Measurements from ENCODE around the gene ZBTB4. TPM values are rescaled to one million over a fixed set of nuclear protein-coding genes. Genes with fewer than 3 reads are reported as not detected.

ZBTB4 gene
- total RNA-seq, 1 experiment from 2014 or later: 17.7 TPM

- Histone ChIP-seq H3K9me3 (ENCODE audit: low read depth, low read length, poor library complexity, severe bottlenecking) (no peaks in the 10 kb centered on the region), H3K27ac (ENCODE audit: low read depth, low read length, poor library complexity, severe bottlenecking) (no peak overlapping the region), H3K27me3 (replicated peaks; ENCODE audit: insufficient read depth, low read depth, low read length, poor library complexity) (no peaks in the 10 kb centered on the region), H3K4me1 (ENCODE audit: insufficient read depth, low read length, poor library complexity, severe bottlenecking) (no peaks in the 10 kb centered on the region), H3K4me3 (ENCODE audit: low read depth, low read length, poor library complexity, severe bottlenecking) (no peak overlapping the region), H3K36me3 (ENCODE audit: insufficient read depth, low read length, poor library complexity, severe bottlenecking) (peaks cover 7% of the 10 kb centered on the region)
- TF ChIP-seq CTCF (conservative IDR thresholded peaks at IDR 0.05; ENCODE audit: low read depth, low read length) (no peak), EZH2 (IDR thresholded peaks at IDR 0.05; ENCODE audit: borderline replicate concordance, low read depth, low read length, poor library complexity, severe bottlenecking) (no peak)
- no TSS peak for BruUV-seq (replicated peaks)
- intact Hi-C loops (cut with micrococcal nuclease; ENCODE audit: unreplicated experiment): no loop called here
- ChIA-PET POLR2A (ENCODE audit: low non-redundant PET) (no interaction called here), CTCF (interaction anchor here (0.6 kb wide), 1 partner anchor 252 kb away, joined by 3 read pairs; no protein-coding TSS in a partner anchor)
- no peak for DNase-seq (ENCODE audit: low spot score)
Observed at GRCh38 chr17:7417056-7417655, 62.3 kb downstream of the ZBTB4 start.

DNA sequence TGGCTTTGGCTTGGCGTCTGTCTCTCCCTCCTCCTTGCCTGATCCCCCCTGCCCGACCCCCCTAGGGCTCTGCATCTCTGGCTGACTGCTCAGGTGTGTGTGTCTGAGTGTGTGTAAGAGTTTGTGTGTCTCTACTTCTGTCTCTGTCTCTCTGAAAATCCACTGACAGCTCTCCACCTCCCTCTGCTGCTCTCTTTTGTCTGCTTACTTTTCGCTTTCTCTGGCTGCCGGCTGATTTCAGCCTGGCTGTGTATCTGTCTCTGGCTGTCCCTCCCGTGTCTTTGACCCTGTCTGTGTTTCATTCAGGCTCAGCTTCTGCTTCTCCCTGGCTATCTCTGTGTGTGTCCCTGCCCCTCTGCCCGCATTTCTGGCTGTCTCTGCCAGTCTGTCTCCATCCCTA, 63.1 kb downstream of the ZBTB4 start:
- ChIA-PET CTCF (interaction anchor here (0.6 kb wide), 1 partner anchor 253 kb away, joined by 3 read pairs; no protein-coding TSS in a partner anchor), POLR2A (ENCODE audit: low non-redundant PET) (no interaction called here)
- Histone ChIP-seq H3K4me3 (ENCODE audit: low read depth, low read length, poor library complexity, severe bottlenecking) (no peak overlapping the region), H3K27ac (ENCODE audit: low read depth, low read length, poor library complexity, severe bottlenecking) (no peak overlapping the region), H3K36me3 (ENCODE audit: insufficient read depth, low read length, poor library complexity, severe bottlenecking) (peaks cover 8% of the 10 kb centered on the region), H3K27me3 (replicated peaks; ENCODE audit: insufficient read depth, low read depth, low read length, poor library complexity) (no peaks in the 10 kb centered on the region), H3K4me1 (ENCODE audit: insufficient read depth, low read length, poor library complexity, severe bottlenecking) (no peaks in the 10 kb centered on the region), H3K9me3 (ENCODE audit: low read depth, low read length, poor library complexity, severe bottlenecking) (no peaks in the 10 kb centered on the region)
- TF ChIP-seq CTCF (conservative IDR thresholded peaks at IDR 0.05; ENCODE audit: low read depth, low read length) (no peak), EZH2 (IDR thresholded peaks at IDR 0.05; ENCODE audit: borderline replicate concordance, low read depth, low read length, poor library complexity, severe bottlenecking) (no peak)
- no TSS peak for BruUV-seq (replicated peaks)
- no peak for DNase-seq (ENCODE audit: low spot score)
- intact Hi-C loops (cut with micrococcal nuclease; ENCODE audit: unreplicated experiment): no loop called here

DNA sequence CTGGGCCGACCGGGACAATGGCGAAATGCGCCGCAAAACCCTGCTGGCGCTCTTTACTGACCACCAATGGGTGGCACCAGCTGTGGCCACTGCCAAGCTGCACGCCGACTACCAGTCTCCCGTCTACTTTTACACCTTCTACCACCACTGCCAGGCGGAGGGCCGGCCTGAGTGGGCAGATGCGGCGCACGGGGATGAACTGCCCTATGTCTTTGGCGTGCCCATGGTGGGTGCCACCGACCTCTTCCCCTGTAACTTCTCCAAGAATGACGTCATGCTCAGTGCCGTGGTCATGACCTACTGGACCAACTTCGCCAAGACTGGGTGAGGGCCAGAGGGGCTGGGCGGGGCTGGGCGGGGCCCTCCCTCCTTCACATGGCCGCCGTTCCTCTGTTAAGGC, 63.6 kb downstream of the ZBTB4 start:
- H3K27ac ChIP-seq (ENCODE audit: low read depth, low read length, poor library complexity, severe bottlenecking): no peak overlapping the region
- H3K9me3 ChIP-seq (ENCODE audit: low read depth, low read length, poor library complexity, severe bottlenecking): no peaks in the 10 kb centered on the region
- H3K4me3 ChIP-seq (ENCODE audit: low read depth, low read length, poor library complexity, severe bottlenecking): no peak overlapping the region
- peaks cover 9% of the 10 kb centered on the region for H3K36me3 ChIP-seq (ENCODE audit: insufficient read depth, low read length, poor library complexity, severe bottlenecking)
- H3K27me3 ChIP-seq (replicated peaks; ENCODE audit: insufficient read depth, low read depth, low read length, poor library complexity): no peaks in the 10 kb centered on the region
- ChIA-PET POLR2A (ENCODE audit: low non-redundant PET) (no interaction called here), CTCF (no interaction called here)
- no peak for DNase-seq (ENCODE audit: low spot score)
- no peaks in the 10 kb centered on the region for H3K4me1 ChIP-seq (ENCODE audit: insufficient read depth, low read length, poor library complexity, severe bottlenecking)
- TF ChIP-seq CTCF (conservative IDR thresholded peaks at IDR 0.05; ENCODE audit: low read depth, low read length) (no peak), EZH2 (IDR thresholded peaks at IDR 0.05; ENCODE audit: borderline replicate concordance, low read depth, low read length, poor library complexity, severe bottlenecking) (no peak)
- BruUV-seq (replicated peaks): no TSS peak
- intact Hi-C loops (cut with micrococcal nuclease; ENCODE audit: unreplicated experiment): no loop called here

Data from A673 (cell line).